WTC11 (cell line): ENCODE results near the gene POLDIP3. TPM values are rescaled to one million over a fixed set of nuclear protein-coding genes. Genes with fewer than 3 reads are reported as not detected.

ENCODE experiments used
- ATAC-seq: fragments of 200-7000 bp; cut with Tn5 transposase; 2 replicates; pipeline ENCODE4 v1.10.0; 2021; ENCODE audit warnings: mild to moderate bottlenecking, moderate library complexity
- Bru-seq: library from RNA; stranded (reverse); fragments of 400-500 nt; gene quantifications from one replicate; lab custom pipeline; 2021; lab: Mats Ljungman, UMichigan
- CTCF ChIA-PET: fragments of 300-600 bp; sonication (Branson Sonifier 250); formaldehyde crosslinking; loops from one replicate; lab custom pipeline; 2021; ENCODE audit warnings: antibody characterized with exemption; lab: Charles Lee
- POLR2A ChIA-PET: fragments of 350-600 bp; sonication (Branson Sonifier 250); formaldehyde crosslinking; loops from one replicate; lab custom pipeline; 2021; ENCODE audit warnings: antibody characterized with exemption; lab: Charles Lee
- DNase-seq: peaks from one replicate; pipeline ENCODE4 v3.0.0; 2021; ENCODE audit warnings: low spot score
- H3K27ac Mint-ChIP-seq: 2 replicates; pipeline ENCODE4 v1.8.0; 2021; ENCODE audit warnings: mixed read lengths
- H3K27me3 Mint-ChIP-seq: 2 replicates; pipeline ENCODE4 v1.8.0; 2021; ENCODE audit warnings: low read depth, mild to moderate bottlenecking, moderate library complexity, mixed read lengths
- H3K36me3 Mint-ChIP-seq: 2 replicates; pipeline ENCODE4 v1.8.0; 2021; ENCODE audit warnings: mixed read lengths
- H3K4me1 Mint-ChIP-seq: 2 replicates; pipeline ENCODE4 v1.8.0; 2022; ENCODE audit warnings: mixed read lengths
- H3K4me3 Mint-ChIP-seq: 2 replicates; pipeline ENCODE4 v1.8.0; 2021; ENCODE audit warnings: mild to moderate bottlenecking, moderate library complexity, mixed read lengths
- H3K9me3 Mint-ChIP-seq: 2 replicates; pipeline ENCODE4 v1.8.0; 2021; ENCODE audit warnings: mixed read lengths
- ETV6 ChIP-seq: sonication (generic); formaldehyde crosslinking; IDR thresholded peaks from 2 replicates; pipeline ENCODE4 v1.8.1; 2022; ENCODE audit warnings: mild to moderate bottlenecking, missing genetic modification reagents
- FOXK1 ChIP-seq: sonication (generic); formaldehyde crosslinking; IDR thresholded peaks from 2 replicates; pipeline ENCODE4 v1.8.0; 2022; ENCODE audit warnings: mild to moderate bottlenecking, moderate library complexity, missing genetic modification reagents
- FOXP1 ChIP-seq: sonication (generic); formaldehyde crosslinking; IDR thresholded peaks from 2 replicates; pipeline ENCODE4 v1.8.0; 2022; ENCODE audit warnings: missing genetic modification reagents, mild to moderate bottlenecking, moderate library complexity, borderline replicate concordance
- GABPB1 ChIP-seq: sonication (generic); formaldehyde crosslinking; IDR thresholded peaks from 2 replicates; pipeline ENCODE4 v1.8.1; 2023; ENCODE audit warnings: mild to moderate bottlenecking, missing genetic modification reagents
- HMGA2 ChIP-seq: fragments of 250-450 bp; sonication (Bioruptor Pico); IDR thresholded peaks from 2 replicates; pipeline ENCODE4 v1.4.0; 2021; ENCODE audit warnings: mild to moderate bottlenecking, moderate library complexity
- SP1 ChIP-seq: sonication (generic); formaldehyde crosslinking; conservative IDR thresholded peaks from 2 replicates; pipeline ENCODE4 v1.8.1; 2022; ENCODE audit warnings: missing genetic modification reagents
- ZNF232 ChIP-seq: sonication (generic); formaldehyde crosslinking; IDR thresholded peaks from 2 replicates; pipeline ENCODE4 v1.8.0; 2022; ENCODE audit warnings: mild to moderate bottlenecking, missing genetic modification reagents
- ZNF317 ChIP-seq: sonication (generic); formaldehyde crosslinking; IDR thresholded peaks from 2 replicates; pipeline ENCODE4 v1.8.1; 2023; ENCODE audit warnings: low read depth, mild to moderate bottlenecking, moderate library complexity, missing genetic modification reagents, borderline replicate concordance
- long read RNA-seq, 3 experiments: library from RNA in 1 of 3; library from capped mRNA in 1 of 3; library from polyadenylated mRNA in 1 of 3; unstranded in 2 of 3; stranded (forward) in 1 of 3; transcript quantifications; one replicate each; pipeline ENCODE4 v2.0.0, GENCODE V29; 2021
- total RNA-seq: library from RNA; stranded (reverse); gene quantifications from 3 replicates; pipeline ENCODE4 v1.2.3, GENCODE V29; 2021
- TF ChIP-seq, protein P1 (sequence below): sonication (generic); formaldehyde crosslinking; IDR thresholded peaks from 2 replicates; pipeline ENCODE4 v1.8.1; 2022; ENCODE audit warnings: mild to moderate bottlenecking, moderate library complexity, missing genetic modification reagents
- TF ChIP-seq, protein P2 (sequence below): sonication (generic); formaldehyde crosslinking; IDR thresholded peaks from 2 replicates; pipeline ENCODE4 v1.8.1; 2023; ENCODE audit warnings: mild to moderate bottlenecking, moderate library complexity, missing genetic modification reagents
- TF ChIP-seq, protein P3 (sequence below): sonication (generic); formaldehyde crosslinking; IDR thresholded peaks from 2 replicates; pipeline ENCODE4 v1.8.0; 2022; ENCODE audit warnings: mild to moderate bottlenecking, missing genetic modification reagents
- TF ChIP-seq, protein P4 (sequence below): fragments of 200-600 bp; IDR thresholded peaks from 2 replicates; pipeline ENCODE4 v1.8.0; 2022; ENCODE audit warnings: antibody characterized with exemption
- TF ChIP-seq, protein P5 (sequence below): sonication (generic); formaldehyde crosslinking; IDR thresholded peaks from 2 replicates; pipeline ENCODE4 v1.8.0; 2022; ENCODE audit warnings: mild to moderate bottlenecking, missing genetic modification reagents
- TF ChIP-seq, protein P6 (sequence below): sonication (generic); formaldehyde crosslinking; IDR thresholded peaks from 2 replicates; pipeline ENCODE4 v1.8.0; 2022; ENCODE audit warnings: mild to moderate bottlenecking, missing genetic modification reagents
- TF ChIP-seq, protein P7 (sequence below): fragments of 250-450 bp; sonication (Bioruptor Pico); conservative IDR thresholded peaks from 2 replicates; pipeline ENCODE4 v1.9.0; 2021; ENCODE audit warnings: mild to moderate bottlenecking

POLDIP3 gene, protein sequence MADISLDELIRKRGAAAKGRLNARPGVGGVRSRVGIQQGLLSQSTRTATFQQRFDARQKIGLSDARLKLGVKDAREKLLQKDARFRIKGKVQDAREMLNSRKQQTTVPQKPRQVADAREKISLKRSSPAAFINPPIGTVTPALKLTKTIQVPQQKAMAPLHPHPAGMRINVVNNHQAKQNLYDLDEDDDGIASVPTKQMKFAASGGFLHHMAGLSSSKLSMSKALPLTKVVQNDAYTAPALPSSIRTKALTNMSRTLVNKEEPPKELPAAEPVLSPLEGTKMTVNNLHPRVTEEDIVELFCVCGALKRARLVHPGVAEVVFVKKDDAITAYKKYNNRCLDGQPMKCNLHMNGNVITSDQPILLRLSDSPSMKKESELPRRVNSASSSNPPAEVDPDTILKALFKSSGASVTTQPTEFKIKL
- total RNA-seq (73.2 to 88.7 TPM (median 82.1 TPM) in 3 replicates), Bru-seq, nascent RNA (percentile 77 among the genes with signal in this experiment)
- long read RNA-seq, experiment 1, transcript POLDIP3-201 (9 exons, 3,441 nt), result major isoform, 379 of 588 reads
- long read RNA-seq, experiment 1, transcript POLDIP3-203 (8 exons, 3,323 nt), result minor isoform, 98 of 588 reads
- long read RNA-seq, experiment 1, partial matches to known transcripts, result 35 of 588 reads
- long read RNA-seq, experiment 1, other reads (novel, unspliced or antisense), result 74 of 588 reads
- long read RNA-seq, experiment 2, transcript POLDIP3-201 (9 exons, 3,441 nt), result major isoform, 31 of 113 reads
- long read RNA-seq, experiment 2, transcript POLDIP3-203 (8 exons, 3,323 nt), result minor isoform, 10 of 113 reads
- long read RNA-seq, experiment 2, partial matches to known transcripts, result 10 of 113 reads
- long read RNA-seq, experiment 2, other reads (novel, unspliced or antisense), result 62 of 113 reads
- long read RNA-seq, experiment 3, transcript POLDIP3-203 (8 exons, 3,323 nt), result minor isoform, 10 of 51 reads
- long read RNA-seq, experiment 3, transcript POLDIP3-201 (9 exons, 3,441 nt), result major isoform, 24 of 51 reads
- long read RNA-seq, experiment 3, partial matches to known transcripts, result 5 of 51 reads
- long read RNA-seq, experiment 3, other reads (novel, unspliced or antisense), result 12 of 51 reads

DNA sequence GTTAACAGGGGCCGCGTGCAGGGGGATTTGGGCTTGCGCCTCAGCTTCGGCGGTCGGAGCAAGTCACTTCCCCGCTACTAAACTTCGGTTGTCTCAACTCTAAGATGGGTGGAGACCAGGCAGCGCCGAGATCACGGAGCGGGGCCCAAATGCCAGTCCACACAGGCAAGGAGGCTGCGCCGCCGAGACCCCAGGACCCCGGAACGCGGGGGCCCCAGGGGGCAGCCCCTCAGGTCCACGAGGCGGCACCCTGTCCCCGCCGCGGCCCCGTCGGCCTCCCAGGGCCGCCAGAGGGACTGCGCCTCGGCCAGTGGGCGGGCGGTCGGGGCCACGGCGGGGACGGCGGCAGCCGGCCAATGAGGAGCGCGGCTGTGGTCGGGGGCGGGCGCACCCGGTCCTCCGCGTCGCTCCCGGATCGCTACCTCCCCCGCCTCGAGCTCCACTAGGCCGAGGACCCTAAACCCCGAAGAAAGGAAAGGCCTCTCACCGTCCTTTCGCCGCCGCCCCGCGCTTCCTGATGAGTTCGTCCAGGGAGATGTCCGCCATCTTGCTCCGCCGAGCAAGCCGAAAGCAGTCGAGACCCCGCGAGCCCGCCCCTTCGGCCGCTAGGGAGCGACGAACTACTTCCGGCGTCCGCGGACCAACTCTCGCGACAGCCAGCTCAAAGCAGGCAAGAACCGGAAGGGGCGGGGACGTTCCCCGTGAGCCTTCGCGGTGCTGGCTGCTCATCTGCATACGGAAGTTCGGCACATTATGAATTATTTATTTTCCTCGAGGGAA, at the start of gene POLDIP3:
Gene POLDIP3, minus strand, starts transcription at position 572 of the 780 bp plus-strand sequence. Its CDS starts 26 bp downstream, at position 546.
- DNase-seq (peak; percentile 99), ATAC-seq (peak; percentile 50)
- CTCF ChIA-PET, result interaction anchor here (0.6 to 3.0 kb wide), 7 partner anchors 9 to 573 kb away, joined by 3 to 7 read pairs (median 5); partner anchors contain the start of gene CYB5R3
- Mint-ChIP-seq H3K27me3 (no peaks in the 10 kb centered on the region), H3K36me3 (peaks cover 23% of the 10 kb centered on the region), H3K9me3 (no peaks in the 10 kb centered on the region), H3K4me1 (peaks cover 38% of the 10 kb centered on the region), H3K4me3 (peak within 1 kb of the TSS; percentile 97), H3K27ac (peak within 1 kb of the TSS; percentile 100)
- POLR2A ChIA-PET, result interaction anchor here (0.5 to 1.5 kb wide), 5 partner anchors 41 to 408 kb away, joined by 3 to 5 read pairs (median 3); no protein-coding TSS in a partner anchor
- TF ChIP-seq GABPB1 (peak; percentile 11; the same call in 1 of the 2 replicates), SP1 (peak; percentile 93), ETV6 (CRISPR knock-in tag) (peak; percentile 51; the same call in 1 of the 2 replicates), ZNF232 (0 out of 2 replicates have a peak, but pooled peaks have one; percentile 53), FOXK1 (CRISPR knock-in tag) (peak; percentile 10; the same call in 1 of the 2 replicates), HMGA2 (0 out of 2 replicates have a peak, but pooled peaks have one; percentile 9)
- TF ChIP-seq, protein P1, sequence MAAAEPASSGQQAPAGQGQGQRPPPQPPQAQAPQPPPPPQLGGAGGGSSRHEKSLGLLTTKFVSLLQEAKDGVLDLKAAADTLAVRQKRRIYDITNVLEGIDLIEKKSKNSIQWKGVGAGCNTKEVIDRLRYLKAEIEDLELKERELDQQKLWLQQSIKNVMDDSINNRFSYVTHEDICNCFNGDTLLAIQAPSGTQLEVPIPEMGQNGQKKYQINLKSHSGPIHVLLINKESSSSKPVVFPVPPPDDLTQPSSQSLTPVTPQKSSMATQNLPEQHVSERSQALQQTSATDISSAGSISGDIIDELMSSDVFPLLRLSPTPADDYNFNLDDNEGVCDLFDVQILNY, result no peak
- TF ChIP-seq, protein P2, sequence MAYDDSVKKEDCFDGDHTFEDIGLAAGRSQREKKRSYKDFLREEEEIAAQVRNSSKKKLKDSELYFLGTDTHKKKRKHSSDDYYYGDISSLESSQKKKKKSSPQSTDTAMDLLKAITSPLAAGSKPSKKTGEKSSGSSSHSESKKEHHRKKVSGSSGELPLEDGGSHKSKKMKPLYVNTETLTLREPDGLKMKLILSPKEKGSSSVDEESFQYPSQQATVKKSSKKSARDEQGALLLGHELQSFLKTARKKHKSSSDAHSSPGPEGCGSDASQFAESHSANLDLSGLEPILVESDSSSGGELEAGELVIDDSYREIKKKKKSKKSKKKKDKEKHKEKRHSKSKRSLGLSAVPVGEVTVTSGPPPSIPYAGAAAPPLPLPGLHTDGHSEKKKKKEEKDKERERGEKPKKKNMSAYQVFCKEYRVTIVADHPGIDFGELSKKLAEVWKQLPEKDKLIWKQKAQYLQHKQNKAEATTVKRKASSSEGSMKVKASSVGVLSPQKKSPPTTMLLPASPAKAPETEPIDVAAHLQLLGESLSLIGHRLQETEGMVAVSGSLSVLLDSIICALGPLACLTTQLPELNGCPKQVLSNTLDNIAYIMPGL (CRISPR knock-in tag), result peak; percentile 56
- TF ChIP-seq, protein P3, sequence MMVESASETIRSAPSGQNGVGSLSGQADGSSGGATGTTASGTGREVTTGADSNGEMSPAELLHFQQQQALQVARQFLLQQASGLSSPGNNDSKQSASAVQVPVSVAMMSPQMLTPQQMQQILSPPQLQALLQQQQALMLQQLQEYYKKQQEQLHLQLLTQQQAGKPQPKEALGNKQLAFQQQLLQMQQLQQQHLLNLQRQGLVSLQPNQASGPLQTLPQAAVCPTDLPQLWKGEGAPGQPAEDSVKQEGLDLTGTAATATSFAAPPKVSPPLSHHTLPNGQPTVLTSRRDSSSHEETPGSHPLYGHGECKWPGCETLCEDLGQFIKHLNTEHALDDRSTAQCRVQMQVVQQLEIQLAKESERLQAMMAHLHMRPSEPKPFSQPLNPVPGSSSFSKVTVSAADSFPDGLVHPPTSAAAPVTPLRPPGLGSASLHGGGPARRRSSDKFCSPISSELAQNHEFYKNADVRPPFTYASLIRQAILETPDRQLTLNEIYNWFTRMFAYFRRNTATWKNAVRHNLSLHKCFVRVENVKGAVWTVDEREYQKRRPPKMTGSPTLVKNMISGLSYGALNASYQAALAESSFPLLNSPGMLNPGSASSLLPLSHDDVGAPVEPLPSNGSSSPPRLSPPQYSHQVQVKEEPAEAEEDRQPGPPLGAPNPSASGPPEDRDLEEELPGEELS, result peak; percentile 21; the same call in 1 of the 2 replicates
- TF ChIP-seq, protein P4, sequence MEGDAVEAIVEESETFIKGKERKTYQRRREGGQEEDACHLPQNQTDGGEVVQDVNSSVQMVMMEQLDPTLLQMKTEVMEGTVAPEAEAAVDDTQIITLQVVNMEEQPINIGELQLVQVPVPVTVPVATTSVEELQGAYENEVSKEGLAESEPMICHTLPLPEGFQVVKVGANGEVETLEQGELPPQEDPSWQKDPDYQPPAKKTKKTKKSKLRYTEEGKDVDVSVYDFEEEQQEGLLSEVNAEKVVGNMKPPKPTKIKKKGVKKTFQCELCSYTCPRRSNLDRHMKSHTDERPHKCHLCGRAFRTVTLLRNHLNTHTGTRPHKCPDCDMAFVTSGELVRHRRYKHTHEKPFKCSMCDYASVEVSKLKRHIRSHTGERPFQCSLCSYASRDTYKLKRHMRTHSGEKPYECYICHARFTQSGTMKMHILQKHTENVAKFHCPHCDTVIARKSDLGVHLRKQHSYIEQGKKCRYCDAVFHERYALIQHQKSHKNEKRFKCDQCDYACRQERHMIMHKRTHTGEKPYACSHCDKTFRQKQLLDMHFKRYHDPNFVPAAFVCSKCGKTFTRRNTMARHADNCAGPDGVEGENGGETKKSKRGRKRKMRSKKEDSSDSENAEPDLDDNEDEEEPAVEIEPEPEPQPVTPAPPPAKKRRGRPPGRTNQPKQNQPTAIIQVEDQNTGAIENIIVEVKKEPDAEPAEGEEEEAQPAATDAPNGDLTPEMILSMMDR, result no peak

DNA sequence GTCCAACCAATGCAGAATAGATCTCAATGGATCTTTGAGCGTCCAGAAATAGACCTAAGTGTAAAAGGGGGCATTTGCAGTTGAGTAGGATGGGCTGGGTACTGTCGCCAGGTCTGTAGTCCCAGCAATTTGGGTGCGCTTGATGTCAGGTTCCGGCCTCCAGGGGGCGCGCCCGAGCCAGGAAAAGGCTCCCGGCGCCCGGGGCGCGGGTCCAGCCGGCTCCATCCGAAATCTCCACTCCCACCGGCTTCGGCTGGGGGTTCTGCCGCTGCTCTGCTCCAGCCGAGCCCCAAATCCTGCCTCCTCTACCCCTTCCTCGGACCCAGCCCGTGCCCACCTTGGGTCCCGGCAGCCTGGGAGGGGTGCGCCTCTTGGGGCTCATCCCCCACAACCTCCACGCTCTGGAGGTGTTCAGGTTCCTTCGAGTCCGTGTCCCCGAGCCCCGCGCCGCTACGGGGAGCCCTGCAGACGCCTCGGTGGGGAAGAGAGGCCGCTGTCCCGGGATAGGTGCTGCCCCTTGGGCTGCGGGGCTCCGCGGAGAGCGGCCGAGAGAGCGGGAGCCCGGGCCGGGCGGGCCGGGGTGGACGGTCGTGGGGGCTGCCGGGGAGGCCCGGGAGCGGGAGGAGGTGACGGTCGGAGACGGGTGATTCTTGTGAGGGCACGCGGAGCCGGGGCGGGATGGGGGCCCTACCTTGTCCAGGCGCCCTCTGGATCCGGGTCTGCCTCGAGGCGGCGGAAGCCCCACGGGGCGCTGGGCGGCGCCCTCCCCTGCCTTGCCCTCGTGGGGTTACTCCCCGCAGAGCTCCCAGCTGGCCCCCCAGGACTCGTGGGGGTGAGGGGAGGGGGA, 47.5 kb upstream of the POLDIP3 start:
- no peaks in the 10 kb centered on the region for H3K4me1 Mint-ChIP-seq
- POLR2A ChIA-PET, result no interaction called here
- ATAC-seq (peak; percentile 90), DNase-seq (peak; percentile 94)
- H3K27ac Mint-ChIP-seq, result no peak overlapping the region
- peak overlapping the region; percentile 54 for H3K4me3 Mint-ChIP-seq
- CTCF ChIA-PET, result interaction anchor here (1.2 to 1.3 kb wide), 4 partner anchors 21 to 205 kb away, joined by 3 to 6 read pairs (median 4); no protein-coding TSS in a partner anchor
- no peaks in the 10 kb centered on the region for H3K9me3 Mint-ChIP-seq
- H3K27me3 Mint-ChIP-seq, result peaks cover 25% of the 10 kb centered on the region
- no peaks in the 10 kb centered on the region for H3K36me3 Mint-ChIP-seq
- TF ChIP-seq ETV6 (CRISPR knock-in tag) (0 out of 2 replicates have a peak, but pooled peaks have one; percentile 24), FOXP1 (CRISPR knock-in tag) (peak; percentile 56; the same call in 1 of the 2 replicates), ZNF317 (no peak)
- TF ChIP-seq, protein P5, sequence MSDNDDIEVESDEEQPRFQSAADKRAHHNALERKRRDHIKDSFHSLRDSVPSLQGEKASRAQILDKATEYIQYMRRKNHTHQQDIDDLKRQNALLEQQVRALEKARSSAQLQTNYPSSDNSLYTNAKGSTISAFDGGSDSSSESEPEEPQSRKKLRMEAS (CRISPR knock-in tag), result peak; percentile 69
- TF ChIP-seq, protein P6, sequence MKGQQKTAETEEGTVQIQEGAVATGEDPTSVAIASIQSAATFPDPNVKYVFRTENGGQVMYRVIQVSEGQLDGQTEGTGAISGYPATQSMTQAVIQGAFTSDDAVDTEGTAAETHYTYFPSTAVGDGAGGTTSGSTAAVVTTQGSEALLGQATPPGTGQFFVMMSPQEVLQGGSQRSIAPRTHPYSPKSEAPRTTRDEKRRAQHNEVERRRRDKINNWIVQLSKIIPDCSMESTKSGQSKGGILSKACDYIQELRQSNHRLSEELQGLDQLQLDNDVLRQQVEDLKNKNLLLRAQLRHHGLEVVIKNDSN (CRISPR knock-in tag), result peak; percentile 22; the same call in 1 of the 2 replicates
- TF ChIP-seq, protein P7, sequence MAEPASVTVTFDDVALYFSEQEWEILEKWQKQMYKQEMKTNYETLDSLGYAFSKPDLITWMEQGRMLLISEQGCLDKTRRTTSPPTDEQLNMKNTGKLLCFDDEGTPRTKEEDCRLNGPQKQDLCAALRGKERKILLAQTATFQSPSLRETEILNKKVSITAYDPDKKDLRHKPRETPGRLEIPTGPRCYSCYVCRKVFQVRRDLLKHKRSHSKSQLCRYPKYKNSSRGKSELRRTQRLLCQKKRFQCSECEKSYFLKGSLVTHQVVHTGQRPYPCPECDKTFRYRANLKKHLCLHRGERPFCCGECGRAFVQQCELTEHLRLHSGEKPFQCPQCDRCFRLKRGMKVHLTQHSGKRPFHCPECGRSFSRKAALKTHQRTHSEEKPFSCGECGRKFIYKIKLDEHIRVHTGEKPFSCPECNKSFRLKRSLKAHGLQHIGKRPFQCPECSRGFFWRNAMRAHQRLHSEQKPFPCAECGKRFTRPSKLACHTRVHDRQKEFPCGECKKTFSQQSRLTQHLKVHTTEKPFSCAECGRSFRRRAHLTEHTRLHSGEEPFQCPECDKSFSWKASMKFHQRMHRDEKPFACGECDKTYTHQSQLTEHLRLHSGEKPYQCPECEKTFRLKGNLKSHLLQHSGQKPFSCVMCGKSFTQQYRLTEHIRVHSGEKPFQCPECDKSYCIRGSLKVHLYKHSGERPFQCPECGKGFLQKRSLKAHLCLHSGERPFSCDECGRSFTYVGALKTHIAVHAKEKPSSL (CRISPR knock-in tag), result no peak
